Panc1 (cell line): Measurements from ENCODE around the gene AMPH.
A peak's percentile ranks its signal among the peaks of the same experiment; 100 is the strongest.

Experiments
- POLR2AphosphoS5 ChIP-seq: IDR thresholded peaks from 2 replicates; pipeline ENCODE4 v1.6.1; 2012; ENCODE audit warnings: mild to moderate bottlenecking, low read depth, low read length, moderate library complexity
- TF ChIP-seq, protein P1 (sequence below), 2 experiments: IDR thresholded peaks; 2 replicates each; pipeline ENCODE4 v1.6.1; 2011 to 2012; ENCODE audit warnings: low read depth in 2 of 2, control low read depth in 1 of 2, low read length in 1 of 2, mild to moderate bottlenecking in 1 of 2, moderate library complexity in 1 of 2; ENCODE audit not compliant: insufficient read depth in 1 of 2
- TF ChIP-seq, protein P2 (sequence below): fragments of 450-650 bp; IDR thresholded peaks from 2 replicates; pipeline ENCODE4 v1.5.1; 2017; ENCODE audit warnings: mild to moderate bottlenecking

DNA sequence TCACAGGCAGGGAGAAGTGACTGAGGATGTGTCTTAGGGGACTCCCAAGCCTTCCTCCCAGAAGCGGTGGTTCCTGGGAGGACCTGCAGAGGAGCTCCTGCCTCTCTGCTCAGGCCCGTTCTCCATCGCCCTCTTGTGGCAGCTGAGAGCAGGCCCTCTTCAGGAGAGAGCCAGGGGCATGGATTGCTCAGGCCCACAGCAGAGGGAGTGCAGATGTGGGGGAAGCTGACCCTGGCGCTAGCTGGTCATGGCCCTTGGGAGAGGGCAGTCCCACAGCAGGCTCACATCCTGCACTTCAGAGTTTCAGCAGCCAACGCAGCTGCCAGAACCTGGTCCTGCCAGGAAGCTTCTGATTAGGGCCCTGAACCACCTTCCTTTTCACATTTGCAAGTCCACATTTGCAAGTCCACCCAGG lies 263.0 kb downstream of the AMPH start:
- TF ChIP-seq, protein P1, sequence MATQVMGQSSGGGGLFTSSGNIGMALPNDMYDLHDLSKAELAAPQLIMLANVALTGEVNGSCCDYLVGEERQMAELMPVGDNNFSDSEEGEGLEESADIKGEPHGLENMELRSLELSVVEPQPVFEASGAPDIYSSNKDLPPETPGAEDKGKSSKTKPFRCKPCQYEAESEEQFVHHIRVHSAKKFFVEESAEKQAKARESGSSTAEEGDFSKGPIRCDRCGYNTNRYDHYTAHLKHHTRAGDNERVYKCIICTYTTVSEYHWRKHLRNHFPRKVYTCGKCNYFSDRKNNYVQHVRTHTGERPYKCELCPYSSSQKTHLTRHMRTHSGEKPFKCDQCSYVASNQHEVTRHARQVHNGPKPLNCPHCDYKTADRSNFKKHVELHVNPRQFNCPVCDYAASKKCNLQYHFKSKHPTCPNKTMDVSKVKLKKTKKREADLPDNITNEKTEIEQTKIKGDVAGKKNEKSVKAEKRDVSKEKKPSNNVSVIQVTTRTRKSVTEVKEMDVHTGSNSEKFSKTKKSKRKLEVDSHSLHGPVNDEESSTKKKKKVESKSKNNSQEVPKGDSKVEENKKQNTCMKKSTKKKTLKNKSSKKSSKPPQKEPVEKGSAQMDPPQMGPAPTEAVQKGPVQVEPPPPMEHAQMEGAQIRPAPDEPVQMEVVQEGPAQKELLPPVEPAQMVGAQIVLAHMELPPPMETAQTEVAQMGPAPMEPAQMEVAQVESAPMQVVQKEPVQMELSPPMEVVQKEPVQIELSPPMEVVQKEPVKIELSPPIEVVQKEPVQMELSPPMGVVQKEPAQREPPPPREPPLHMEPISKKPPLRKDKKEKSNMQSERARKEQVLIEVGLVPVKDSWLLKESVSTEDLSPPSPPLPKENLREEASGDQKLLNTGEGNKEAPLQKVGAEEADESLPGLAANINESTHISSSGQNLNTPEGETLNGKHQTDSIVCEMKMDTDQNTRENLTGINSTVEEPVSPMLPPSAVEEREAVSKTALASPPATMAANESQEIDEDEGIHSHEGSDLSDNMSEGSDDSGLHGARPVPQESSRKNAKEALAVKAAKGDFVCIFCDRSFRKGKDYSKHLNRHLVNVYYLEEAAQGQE (IDR thresholded peaks at IDR 0.05; ENCODE audit: insufficient read depth in 1 of 2, low read depth in 2 of 2, low read length in 1 of 2) = no peak
- TF ChIP-seq, protein P2, sequence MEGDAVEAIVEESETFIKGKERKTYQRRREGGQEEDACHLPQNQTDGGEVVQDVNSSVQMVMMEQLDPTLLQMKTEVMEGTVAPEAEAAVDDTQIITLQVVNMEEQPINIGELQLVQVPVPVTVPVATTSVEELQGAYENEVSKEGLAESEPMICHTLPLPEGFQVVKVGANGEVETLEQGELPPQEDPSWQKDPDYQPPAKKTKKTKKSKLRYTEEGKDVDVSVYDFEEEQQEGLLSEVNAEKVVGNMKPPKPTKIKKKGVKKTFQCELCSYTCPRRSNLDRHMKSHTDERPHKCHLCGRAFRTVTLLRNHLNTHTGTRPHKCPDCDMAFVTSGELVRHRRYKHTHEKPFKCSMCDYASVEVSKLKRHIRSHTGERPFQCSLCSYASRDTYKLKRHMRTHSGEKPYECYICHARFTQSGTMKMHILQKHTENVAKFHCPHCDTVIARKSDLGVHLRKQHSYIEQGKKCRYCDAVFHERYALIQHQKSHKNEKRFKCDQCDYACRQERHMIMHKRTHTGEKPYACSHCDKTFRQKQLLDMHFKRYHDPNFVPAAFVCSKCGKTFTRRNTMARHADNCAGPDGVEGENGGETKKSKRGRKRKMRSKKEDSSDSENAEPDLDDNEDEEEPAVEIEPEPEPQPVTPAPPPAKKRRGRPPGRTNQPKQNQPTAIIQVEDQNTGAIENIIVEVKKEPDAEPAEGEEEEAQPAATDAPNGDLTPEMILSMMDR = peak; percentile 95
- no peak for TF ChIP-seq POLR2AphosphoS5
